ENCODE results near the gene CDC42BPA. TPM values are rescaled to one million over a fixed set of nuclear protein-coding genes. Genes with fewer than 3 reads are reported as not detected.

Gene CDC42BPA
- total and polyA plus RNA-seq, 2 of the 8 experiments (the other 6 are each of a cell fraction or from before 2014, with no cell fraction given), result 7.1 to 28.5 TPM

- peak in 1 of 2 experiments; percentile 7 for DNase-seq (ENCODE audit: low read depth in 1 of 2, low spot score in 2 of 2)
- H3K36me3 ChIP-seq (ENCODE audit: control insufficient read depth in 2 of 4, insufficient read depth in 4 of 4, low read length in 3 of 4), result no peaks in the 10 kb centered on the region
- WGBS, 2 experiments (ENCODE audit: extremely low coverage in 1 of 2, insufficient coverage in 1 of 2, insufficient read length in 1 of 2, insufficient replicate concordance in 2 of 2, low coverage in 1 of 2, low lambda C conversion rate in 2 of 2, missing lambda C conversion rate in 1 of 2), result 87% methylated on average over 3 of the region's 3 CpGs; no CpG with 5 or more reads in 1 of the 2 experiments
- peaks cover 12% of the 10 kb centered on the region for H3K79me1 ChIP-seq (ENCODE audit: low read depth, low read length)
- no peak overlapping the region for H3K4me2 ChIP-seq (ENCODE audit: insufficient read depth in 1 of 2, low read depth in 2 of 2, low read length in 2 of 2)
- no peak overlapping the region for H2BK20ac ChIP-seq (ENCODE audit: low read length)
- no peak overlapping the region for H3K4ac ChIP-seq (replicated peaks; ENCODE audit: insufficient read length, low read depth, low read length)
- POLR2A ChIA-PET (ENCODE audit: partially characterized antibody), result no interaction called here
- H3K4me3 ChIP-seq (ENCODE audit: extremely low read depth in 1 of 4, insufficient read depth in 2 of 4, low read depth in 3 of 4, low read length in 4 of 4), result no peak overlapping the region
- peaks cover 0 to 80% of the 10 kb centered on the region in 2 experiments; a peak in 2 of 4 replicates for H3K79me2 ChIP-seq (ENCODE audit: control insufficient read depth in 1 of 2, insufficient read depth in 2 of 2, low read length in 2 of 2)
- no peak overlapping the region for H2BK5ac ChIP-seq (ENCODE audit: low read depth, low read length)
- CTCF ChIA-PET (ENCODE audit: partially characterized antibody), result interaction anchor here (1.4 to 1.6 kb wide), 2 partner anchors 18 to 29 kb away, joined by 3 to 5 read pairs; no protein-coding TSS in a partner anchor
- no peak overlapping the region for H2BK120ac ChIP-seq (replicated peaks; ENCODE audit: low read depth, low read length)
- no peak for FAIRE-seq
- TF ChIP-seq BACH1 (IDR thresholded peaks at IDR 0.05; ENCODE audit: low read length), result no peak
- TF ChIP-seq NANOG (IDR thresholded peaks at IDR 0.05; ENCODE audit: insufficient read depth, low read depth, low read length, poor library complexity, severe bottlenecking), result no peak
- no peak overlapping the region for H2AFZ ChIP-seq (ENCODE audit: low read length)
- H3K18ac ChIP-seq (ENCODE audit: extremely low read depth, low read length), result no peak overlapping the region
- H3K9ac ChIP-seq (replicated peaks in 1 of 4; ENCODE audit: extremely low read depth in 1 of 4, low read depth in 3 of 4, low read length in 3 of 4), result no peak overlapping the region
- H3K9me3 ChIP-seq (ENCODE audit: insufficient read depth in 2 of 2, low read depth in 1 of 2, low read length in 1 of 2), result no peaks in the 10 kb centered on the region; a peak in 1 of 4 replicates
- no peaks in the 10 kb centered on the region; the same call in 1 of the 2 replicates for H3K23me2 ChIP-seq (ENCODE audit: low read depth, low read length)
- H4K20me1 ChIP-seq (replicated peaks in 1 of 2; ENCODE audit: control insufficient read depth in 1 of 2, insufficient read depth in 2 of 2, low read length in 2 of 2), result peaks cover 3 to 4% of the 10 kb centered on the region in 2 experiments
- no peak overlapping the region for H2BK15ac ChIP-seq (ENCODE audit: low read length)
- no peak overlapping the region for H4K91ac ChIP-seq (replicated peaks; ENCODE audit: insufficient read length, low read length)
- H3K27me3 ChIP-seq (replicated peaks in 1 of 4; ENCODE audit: control insufficient read depth in 3 of 4, extremely low read depth in 1 of 4, insufficient read depth in 3 of 4, low read length in 3 of 4), result no peaks in the 10 kb centered on the region
- no peak overlapping the region for H4K5ac ChIP-seq (ENCODE audit: insufficient read length, low read depth, low read length)
- H4K8ac ChIP-seq (ENCODE audit: extremely low read depth, insufficient read depth, low read length), result no peak overlapping the region
- H3K56ac ChIP-seq (replicated peaks; ENCODE audit: insufficient read length, low read depth, low read length), result no peak overlapping the region
- peaks cover 0 to 9% (median 2%) of the 10 kb centered on the region in 4 experiments; a peak in 5 of 7 replicates for H3K4me1 ChIP-seq (replicated peaks in 1 of 4; ENCODE audit: control insufficient read depth in 3 of 4, insufficient read depth in 4 of 4, low read length in 3 of 4)
- H3K27ac ChIP-seq (ENCODE audit: low read depth, low read length), result no peak overlapping the region
- H3K23ac ChIP-seq (ENCODE audit: insufficient read length), result no peak overlapping the region
- no peak overlapping the region for H2AK5ac ChIP-seq (ENCODE audit: low read depth, low read length)
- no peak overlapping the region for H3K14ac ChIP-seq (ENCODE audit: insufficient read length)
- no peak overlapping the region for H2BK12ac ChIP-seq (ENCODE audit: low read depth, low read length)
Observed at GRCh38 chr1:226946841-226947240, 371.5 kb downstream of the CDC42BPA start.

Data from H1 (cell line).